Adrenal gland (tissue), 12 donors: ENCODE results near the gene KRTAP10-7. TPM values are rescaled to one million over a fixed set of nuclear protein-coding genes. Genes with fewer than 3 reads are reported as not detected.

ENCODE experiments used
- DNase-seq, 7 donors: peaks; one replicate each; pipeline ENCODE4 v3.0.0-alpha.2; 2019 to 2020
- H3K27ac ChIP-seq, 5 donors: fragments of 200-600 bp; sonication (generic) in 4 of 5; 1 replicate in 3 of 5; 2 replicates in 2 of 5; pipeline versions ENCODE4 v1.5.1 to v1.8.0; 2016 to 2020; ENCODE audit warnings: mild to moderate bottlenecking in 1 of 5
- H3K27me3 ChIP-seq: fragments of 200-600 bp; 2 replicates; pipeline ENCODE4 v1.8.0; 2021
- H3K36me3 ChIP-seq, 2 donors: fragments of 200-600 bp; replicated peaks in 1 of 2; 1 replicate in 1 of 2; 2 replicates in 1 of 2; pipeline versions ENCODE4 v1.5.1 to v1.8.0; 2018 to 2022
- H3K4me1 ChIP-seq, 2 donors: fragments of 200-600 bp; replicated peaks in 1 of 2; 1 replicate in 1 of 2; 2 replicates in 1 of 2; pipeline versions ENCODE4 v1.5.1 to v1.8.0; 2018 to 2021
- H3K4me3 ChIP-seq, 4 donors: fragments of 200-600 bp; sonication (generic) in 3 of 4; one replicate each; pipeline ENCODE4 v1.5.1; 2016 to 2018
- H3K9me3 ChIP-seq, 3 donors: fragments of 200-600 bp; sonication (generic) in 1 of 3; replicated peaks in 1 of 3; 1 replicate in 2 of 3; 2 replicates in 1 of 3; pipeline versions ENCODE4 v1.5.1 to v1.8.0; 2016 to 2021
- CTCF ChIP-seq, 6 experiments: fragments of 450-650 bp in 4 of 6; fragments of 200-600 bp in 2 of 6; sonication (generic) in 1 of 6; IDR thresholded peaks; 1 replicate in 5 of 6; 2 replicates in 1 of 6; pipeline versions ENCODE4 v1.5.1 to v1.8.0; 2016 to 2021; ENCODE audit warnings: antibody characterized with exemption in 6 of 6, mild to moderate bottlenecking in 2 of 6, moderate library complexity in 1 of 6
- POLR2A ChIP-seq, 2 donors: fragments of 450-650 bp; IDR thresholded peaks; one replicate each; pipeline ENCODE4 v1.6.1; 2017; ENCODE audit warnings: antibody characterized with exemption in 2 of 2, mild to moderate bottlenecking in 2 of 2, moderate library complexity in 1 of 2
- WGBS, 4 donors: extraction: QIAGEN DNeasy Blood & Tissue Kit in 2 of 4; methylation state at CpG; one replicate each; pipeline versions ENCODE4 v1.1.5 to v1.1.7; 2013 to 2017; 5-methylcytosine and 5-hydroxymethylcytosine counted together
- intact Hi-C, 2 donors: fragments of 100-400 bp; cut with DNase I; formaldehyde crosslinking; loops; one replicate each; pipeline versions ENCODE4 v1.14.1 to v1.15.0; 2022 to 2023
- polyA plus RNA-seq, 3 donors: library from polyadenylated mRNA; stranded (reverse); fragments of 200-250 nt in 2 of 3; fragments of 350-450 nt in 1 of 3; fragmentation: Illumina TruSeq in 1 of 3; extraction: RNeasy Lipid Tissue Mini Kit (QIAGEN cat#74804) in 1 of 3; gene quantifications; one replicate each; pipeline ENCODE4 v1.2.3, GENCODE V29; 2013 to 2014
- total RNA-seq, 9 donors: library from RNA; depleted of rRNA in 4 of 9; stranded (reverse); fragments of >200 nt in 4 of 9; fragments of 120-200 nt in 1 of 9; fragmentation: NEBNext Ultra II Directional in 1 of 9; extraction: Animal tissue kit (Norgen Biotek cat#: 25700) in 1 of 9; gene quantifications; one replicate each; pipeline versions ENCODE4 v1.1.0 to v1.2.4, GENCODE V29; 2013 to 2023
- donor health status: healthy with polysubstance abuse.
- donor health status: Bipolar disorder and iron deficiency.
- donor health status: DM: yes; HTN: yes; CAD: no.
- donor health status: DM: no; HTN: no; CAD: no.
- donor health status: DM: no; HTN: no; CAD: no.
- donor health status: DM: yes; HTN: yes; CAD: no.

Gene KRTAP10-7
- total and polyA plus RNA-seq, 12 donors, result not detected

GRCh38 chr21:44567481-44568171, 32.8 kb upstream of the KRTAP10-7 start:
- Histone ChIP-seq H3K4me1 (no peaks in the 10 kb centered on the region), H3K4me3 (no peak overlapping the region), H3K27ac (no peak overlapping the region), H3K9me3 (no peaks in the 10 kb centered on the region), H3K36me3 (no peaks in the 10 kb centered on the region), H3K27me3 (no peaks in the 10 kb centered on the region)
- no peak for TF ChIP-seq POLR2A (IDR thresholded peaks at IDR 0.05)
- TF ChIP-seq CTCF (IDR thresholded peaks at IDR 0.05), result no peak
- WGBS, 4 donors, result 78 to 87% (median 85%) methylated on average over 17 to 18 of the region's 18 CpGs
- intact Hi-C loops, result no loop called here
- DNase-seq, result peak in 1 of 7 donors; percentile 24

GRCh38 chr21:44568261-44568660, 32.1 kb upstream of the KRTAP10-7 start:
- no peak overlapping the region for H3K4me3 ChIP-seq
- no peak for TF ChIP-seq POLR2A (IDR thresholded peaks at IDR 0.05)
- no peak for TF ChIP-seq CTCF (IDR thresholded peaks at IDR 0.05)
- H3K4me1 ChIP-seq, result no peaks in the 10 kb centered on the region
- no peaks in the 10 kb centered on the region for H3K36me3 ChIP-seq
- no peak overlapping the region for H3K27ac ChIP-seq
- DNase-seq, result no peak
- 70 to 75% (median 73%) methylated on average over 11 to 12 of the region's 12 CpGs for WGBS, 4 donors
- intact Hi-C loops, result no loop called here
- no peaks in the 10 kb centered on the region for H3K27me3 ChIP-seq
- no peaks in the 10 kb centered on the region for H3K9me3 ChIP-seq

- Histone ChIP-seq H3K36me3 (no peaks in the 10 kb centered on the region), H3K4me1 (no peaks in the 10 kb centered on the region), H3K27ac (no peak overlapping the region), H3K27me3 (no peaks in the 10 kb centered on the region), H3K4me3 (no peak overlapping the region), H3K9me3 (no peaks in the 10 kb centered on the region)
- intact Hi-C loops, result no loop called here
- TF ChIP-seq POLR2A (IDR thresholded peaks at IDR 0.05) (no peak), CTCF (IDR thresholded peaks at IDR 0.05) (no peak)
- peak in 1 of 7 donors; percentile 43 for DNase-seq
- 70 to 76% (median 74%) methylated on average over 20 to 27 of the region's 27 CpGs for WGBS, 4 donors
These were observed 31.5 kb upstream of the KRTAP10-7 start for GRCh38 chr21:44568667-44569556.

- peak in 1 of 7 donors; percentile 29 for DNase-seq
- 71 to 90% (median 81%) methylated on average over 7 to 12 of the region's 12 CpGs for WGBS, 4 donors
- H3K27ac ChIP-seq, result no peak overlapping the region
- intact Hi-C loops, result no loop called here
- no peaks in the 10 kb centered on the region for H3K36me3 ChIP-seq
- peaks cover 3% of the 10 kb centered on the region for H3K27me3 ChIP-seq
- H3K4me3 ChIP-seq, result no peak overlapping the region
- no peaks in the 10 kb centered on the region for H3K4me1 ChIP-seq
- no peaks in the 10 kb centered on the region for H3K9me3 ChIP-seq
- no peak for TF ChIP-seq POLR2A (IDR thresholded peaks at IDR 0.05)
- TF ChIP-seq CTCF (IDR thresholded peaks at IDR 0.05), result no peak
These were observed 30.4 kb upstream of the KRTAP10-7 start for GRCh38 chr21:44569861-44570517.
